T-helper 17 cell (primary cell): ENCODE results near the gene SLC35F3. TPM values are rescaled to one million over a fixed set of nuclear protein-coding genes. Genes with fewer than 3 reads are reported as not detected.

Source experiments
- ATAC-seq: fragments of 150-1000 bp; cut with Tn5 transposase; 2 replicates; pipeline ENCODE4 v1.10.0; 2021; ENCODE audit warnings: mild to moderate bottlenecking, moderate library complexity
- DNase-seq, 3 donors: peaks; one replicate each; pipeline versions ENCODE4 v3.0.0 to v3.0.0-alpha.2; 2020 to 2021
- H3K9me3 ChIP-seq: one replicate; pipeline ENCODE4 v1.7.0; 2013; ENCODE audit warnings: low read length, mild to moderate bottlenecking; ENCODE audit not compliant: control insufficient read depth, poor library complexity, severe bottlenecking
- H3K27ac Mint-ChIP-seq: one replicate; pipeline ENCODE4 v1.8.0; 2022; ENCODE audit warnings: mild to moderate bottlenecking, moderate library complexity, mixed read lengths
- H3K27me3 Mint-ChIP-seq: one replicate; pipeline ENCODE4 v1.8.0; 2022; ENCODE audit warnings: mixed read lengths
- H3K36me3 Mint-ChIP-seq: one replicate; pipeline ENCODE4 v1.8.0; 2022; ENCODE audit warnings: low read depth, mixed read lengths
- H3K4me1 Mint-ChIP-seq: one replicate; pipeline ENCODE4 v1.8.0; 2022; ENCODE audit warnings: mild to moderate bottlenecking, mixed read lengths
- H3K4me3 Mint-ChIP-seq: one replicate; pipeline ENCODE4 v1.8.0; 2022; ENCODE audit warnings: mild to moderate bottlenecking, moderate library complexity, mixed read lengths
- total RNA-seq, 4 donors: library from RNA in 2 of 4; stranded (reverse) in 2 of 4; gene quantifications; one replicate each; pipeline ENCODE4 v1.2.3 and lab custom pipeline; 2022 to 2026

Gene SLC35F3
- total RNA-seq, 2 donors from 2014 or later: 0.10 TPM; not detected in 1

DNA sequence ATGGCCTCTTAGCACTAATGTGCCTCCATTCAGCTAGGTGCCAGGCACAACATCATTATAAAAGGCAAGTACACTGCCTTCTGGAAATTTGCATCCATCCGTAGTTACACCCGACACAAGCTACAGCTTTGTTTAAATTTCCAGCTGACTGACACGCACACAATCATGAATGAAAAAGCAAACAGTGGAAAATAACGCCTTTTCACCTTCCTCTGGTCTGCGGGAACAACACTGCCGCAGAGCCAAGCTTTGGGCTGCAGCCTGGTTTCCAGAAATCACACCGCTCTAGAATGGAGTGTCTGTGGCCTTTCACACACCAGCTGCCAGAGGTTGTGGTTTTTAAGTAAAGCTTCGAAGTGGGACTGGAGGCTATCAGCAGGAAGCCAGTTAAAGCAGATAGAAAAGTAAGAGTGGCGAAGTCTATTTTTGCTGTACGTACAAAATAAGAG is 326.0 kb downstream of the SLC35F3 start:
- H3K4me1 Mint-ChIP-seq: no peaks in the 10 kb centered on the region
- peak overlapping the region; percentile 0 for H3K4me3 Mint-ChIP-seq
- H3K36me3 Mint-ChIP-seq: peaks cover 3% of the 10 kb centered on the region
- no peaks in the 10 kb centered on the region for H3K9me3 ChIP-seq
- H3K27me3 Mint-ChIP-seq: peaks cover 56% of the 10 kb centered on the region
- H3K27ac Mint-ChIP-seq: no peak overlapping the region
- ATAC-seq (no peak), DNase-seq (no peak)

DNA sequence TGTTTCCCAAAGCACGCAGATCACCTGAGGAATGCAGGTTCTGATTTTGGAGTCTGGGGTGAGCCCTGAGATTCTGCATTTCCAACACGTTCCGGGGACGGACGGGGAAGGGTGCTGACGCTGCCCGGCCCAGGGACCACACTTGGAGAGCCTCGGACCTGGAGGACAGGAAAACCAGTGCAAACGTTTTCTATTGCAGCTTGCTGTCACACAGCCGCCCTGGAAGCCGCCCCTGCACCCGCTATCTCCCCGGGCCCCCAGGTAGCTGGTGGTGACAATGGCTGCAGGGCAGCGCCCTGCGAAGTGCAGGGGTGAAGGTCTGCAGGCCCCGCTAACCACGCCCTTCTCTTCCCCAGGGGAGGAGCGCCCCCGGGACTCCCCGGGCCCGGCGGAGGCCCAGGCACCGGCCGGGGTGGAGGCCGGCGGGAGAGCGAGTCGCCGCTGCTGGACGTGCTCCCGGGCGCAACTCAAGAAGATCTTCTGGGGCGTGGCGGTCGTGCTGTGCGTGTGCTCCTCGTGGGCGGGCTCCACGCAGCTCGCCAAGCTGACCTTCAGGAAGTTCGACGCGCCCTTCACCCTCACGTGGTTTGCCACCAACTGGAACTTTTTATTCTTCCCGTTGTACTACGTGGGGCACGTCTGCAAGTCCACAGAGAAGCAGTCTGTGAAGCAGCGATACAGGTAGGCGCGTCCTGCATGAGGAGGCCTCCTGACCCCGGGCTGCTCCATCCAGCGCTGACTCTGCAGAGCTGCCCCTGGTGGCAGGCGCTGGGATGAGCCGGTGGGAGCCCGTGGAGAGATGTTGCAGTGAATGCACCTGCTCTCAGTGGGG is 326.8 kb downstream of the SLC35F3 start:
- DNase-seq: peak in 1 of 3 donors; percentile 10
- peak; percentile 63 for ATAC-seq
- Mint-ChIP-seq H3K36me3 (peaks cover 3% of the 10 kb centered on the region), H3K27me3 (peaks cover 65% of the 10 kb centered on the region), H3K27ac (no peak overlapping the region), H3K4me3 (peak overlapping the region; percentile 0), H3K4me1 (no peaks in the 10 kb centered on the region)
- no peaks in the 10 kb centered on the region for H3K9me3 ChIP-seq

DNA sequence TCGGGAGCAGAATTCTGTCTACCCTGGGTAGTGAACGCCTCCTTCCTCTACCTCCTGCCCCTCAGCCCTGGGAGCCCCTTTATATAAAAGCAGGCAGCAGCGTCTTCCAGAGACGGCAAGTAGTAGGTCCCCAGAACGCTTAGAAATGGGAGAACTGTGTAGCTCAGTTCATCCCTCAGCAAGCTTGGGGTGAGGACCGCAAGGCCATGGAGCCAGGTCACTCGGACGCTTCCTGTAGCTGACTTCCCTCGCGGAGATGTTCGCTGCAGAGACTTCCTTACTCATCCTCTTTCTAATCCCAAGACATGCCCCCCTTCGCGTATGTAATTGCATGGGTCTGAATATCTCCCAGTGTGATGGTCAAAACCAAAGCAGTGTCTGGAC is 327.4 kb downstream of the SLC35F3 start:
- Mint-ChIP-seq H3K27ac (no peak overlapping the region), H3K4me1 (no peaks in the 10 kb centered on the region), H3K4me3 (no peak overlapping the region), H3K27me3 (peaks cover 68% of the 10 kb centered on the region), H3K36me3 (peaks cover 3% of the 10 kb centered on the region)
- DNase-seq: no peak
- ATAC-seq: no peak
- H3K9me3 ChIP-seq: no peaks in the 10 kb centered on the region

DNA sequence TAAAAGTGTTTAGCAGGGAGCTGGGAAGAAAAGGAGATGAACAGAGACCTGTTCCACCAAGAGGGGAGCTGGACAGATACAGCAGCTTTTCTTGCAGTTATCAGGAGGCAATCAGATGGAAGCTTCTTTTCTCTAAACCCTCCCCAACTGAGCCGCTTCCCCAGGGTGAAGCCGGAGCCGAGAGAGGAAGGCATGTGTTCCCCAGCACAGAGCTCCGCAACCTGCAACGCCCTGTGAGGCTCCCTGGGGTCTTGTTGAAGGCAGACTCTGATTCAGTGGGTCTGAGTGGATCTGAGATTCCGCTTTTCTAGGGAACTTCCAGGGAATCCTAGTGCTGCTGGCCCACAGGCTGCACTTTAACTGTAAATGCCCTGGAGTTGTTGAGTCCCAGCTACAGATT is 329.7 kb downstream of the SLC35F3 start:
- no peaks in the 10 kb centered on the region for H3K36me3 Mint-ChIP-seq
- ATAC-seq (no peak), DNase-seq (no peak)
- H3K4me1 Mint-ChIP-seq: peaks cover 2% of the 10 kb centered on the region
- H3K4me3 Mint-ChIP-seq: no peak overlapping the region
- H3K27me3 Mint-ChIP-seq: peaks cover 68% of the 10 kb centered on the region
- H3K27ac Mint-ChIP-seq: no peak overlapping the region
- H3K9me3 ChIP-seq: no peaks in the 10 kb centered on the region

DNA sequence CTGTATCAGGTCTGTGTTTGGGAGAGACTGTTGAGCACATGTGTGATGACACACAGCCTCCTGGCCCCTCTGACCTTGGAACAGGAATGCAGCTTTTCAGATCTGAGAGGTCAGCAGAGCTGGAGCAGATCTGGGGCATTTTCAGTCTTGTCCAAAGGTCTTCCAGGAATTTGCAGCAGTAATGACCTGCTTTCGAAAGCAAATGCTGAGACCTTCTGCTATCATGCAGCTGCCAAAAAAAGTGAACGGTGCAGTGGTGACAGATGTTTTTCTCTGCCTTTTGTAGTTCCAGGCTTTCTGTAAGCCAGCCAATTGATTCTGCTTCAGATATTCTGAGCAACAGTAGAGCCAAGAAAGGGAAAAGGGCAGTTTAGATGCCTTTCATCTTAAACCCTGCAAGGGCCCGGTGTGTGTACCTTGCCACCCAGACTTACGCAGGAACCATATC is 331.0 kb downstream of the SLC35F3 start:
- Mint-ChIP-seq H3K36me3 (no peaks in the 10 kb centered on the region), H3K4me3 (no peak overlapping the region), H3K27ac (no peak overlapping the region), H3K27me3 (peaks cover 68% of the 10 kb centered on the region), H3K4me1 (peaks cover 2% of the 10 kb centered on the region)
- ATAC-seq: no peak
- no peak for DNase-seq
- H3K9me3 ChIP-seq: no peaks in the 10 kb centered on the region

DNA sequence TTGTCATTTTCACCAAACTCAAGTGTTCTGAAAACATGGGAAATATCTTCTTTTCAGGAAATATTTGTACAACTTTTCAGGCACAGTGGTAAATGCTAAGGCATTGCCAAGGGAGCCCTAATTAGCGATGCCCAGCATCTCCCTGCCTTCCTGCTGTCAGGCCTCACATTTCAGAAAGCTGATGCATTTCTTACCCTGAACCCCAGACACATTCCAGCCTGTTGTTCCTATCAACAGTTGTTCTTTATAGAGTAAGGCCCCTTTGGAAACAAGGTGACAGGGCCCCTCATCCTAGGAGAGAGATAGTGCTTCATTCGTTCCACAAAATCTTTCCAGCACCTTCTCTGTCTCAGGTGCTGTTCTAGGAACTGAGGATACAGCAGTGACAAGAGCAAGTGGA is 332.9 kb downstream of the SLC35F3 start:
- Mint-ChIP-seq H3K4me3 (no peak overlapping the region), H3K27ac (no peak overlapping the region), H3K36me3 (no peaks in the 10 kb centered on the region), H3K4me1 (peaks cover 2% of the 10 kb centered on the region), H3K27me3 (peaks cover 71% of the 10 kb centered on the region)
- no peak for ATAC-seq
- DNase-seq: no peak
- H3K9me3 ChIP-seq: no peaks in the 10 kb centered on the region

DNA sequence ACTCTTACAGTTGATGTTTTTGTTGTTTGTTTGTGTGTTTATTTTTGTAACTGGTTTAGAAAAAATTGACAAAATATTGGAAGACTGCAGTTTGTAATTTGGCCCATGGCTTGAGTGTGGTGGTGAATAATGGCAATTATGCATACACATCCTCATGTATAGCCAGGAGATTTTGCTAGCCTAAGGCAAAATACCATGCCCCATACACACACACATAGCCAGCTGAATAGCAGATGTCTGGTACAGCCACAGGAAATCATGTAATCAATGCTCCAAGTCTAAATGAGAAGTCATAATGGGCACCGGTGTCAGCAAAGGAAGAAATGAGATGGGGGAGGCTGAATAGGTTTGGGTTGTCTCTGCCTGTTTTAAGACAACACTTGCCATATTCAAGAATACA is 333.6 kb downstream of the SLC35F3 start:
- DNase-seq: no peak

DNA sequence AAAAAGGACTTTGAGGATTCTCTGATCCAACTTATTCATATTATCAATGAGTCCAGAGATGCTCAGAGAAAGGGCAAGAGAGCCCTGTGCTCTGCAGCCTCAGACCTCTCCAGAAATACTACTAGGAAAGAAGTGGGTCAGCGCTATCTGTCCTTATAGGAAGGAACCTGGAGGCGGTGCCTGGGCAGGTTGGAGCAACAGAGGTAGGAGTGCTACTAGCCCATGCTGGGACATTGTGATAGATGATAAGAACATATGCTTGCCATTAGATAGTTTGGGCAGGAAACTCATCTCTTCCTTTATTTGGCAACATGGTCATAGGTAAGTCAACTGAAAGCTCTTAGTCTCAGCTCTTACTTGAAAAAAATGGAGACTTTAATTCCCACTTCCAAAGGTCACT is 335.0 kb downstream of the SLC35F3 start:
- H3K9me3 ChIP-seq: no peaks in the 10 kb centered on the region
- ATAC-seq (no peak), DNase-seq (no peak)
- Mint-ChIP-seq H3K4me1 (peaks cover 2% of the 10 kb centered on the region), H3K27ac (no peak overlapping the region), H3K4me3 (no peak overlapping the region), H3K27me3 (peaks cover 61% of the 10 kb centered on the region), H3K36me3 (no peaks in the 10 kb centered on the region)

More for the DNA sequence above, 333.6 kb downstream of the SLC35F3 start:
- H3K4me1 Mint-ChIP-seq: peaks cover 2% of the 10 kb centered on the region
- no peak overlapping the region for H3K4me3 Mint-ChIP-seq
- no peaks in the 10 kb centered on the region for H3K9me3 ChIP-seq
- no peaks in the 10 kb centered on the region for H3K36me3 Mint-ChIP-seq
- no peak overlapping the region for H3K27ac Mint-ChIP-seq
- no peak for ATAC-seq
- H3K27me3 Mint-ChIP-seq: peaks cover 72% of the 10 kb centered on the region

DNA sequence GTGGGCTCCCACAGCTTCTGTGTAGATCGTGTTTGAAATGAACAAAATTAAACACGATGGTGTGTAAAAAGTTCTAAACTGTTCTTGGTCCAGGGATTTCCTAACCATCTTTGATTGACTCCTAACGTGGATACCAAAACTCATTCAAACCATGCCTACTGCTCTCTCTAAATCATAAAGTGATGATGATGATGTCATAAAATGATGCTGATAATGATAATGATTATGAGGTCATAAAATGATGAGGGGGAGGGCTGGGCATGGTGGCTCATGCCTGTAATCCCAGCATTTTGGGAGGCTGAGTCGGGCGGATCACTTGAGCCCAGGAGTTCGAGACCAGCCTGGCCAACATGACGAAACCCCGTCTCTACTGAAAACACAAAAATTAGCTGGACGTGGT is 335.5 kb downstream of the SLC35F3 start:
- Mint-ChIP-seq H3K27ac (no peak overlapping the region), H3K4me3 (no peak overlapping the region), H3K27me3 (peaks cover 60% of the 10 kb centered on the region), H3K4me1 (peaks cover 2% of the 10 kb centered on the region), H3K36me3 (no peaks in the 10 kb centered on the region)
- DNase-seq (no peak), ATAC-seq (no peak)
- H3K9me3 ChIP-seq: no peaks in the 10 kb centered on the region

DNA sequence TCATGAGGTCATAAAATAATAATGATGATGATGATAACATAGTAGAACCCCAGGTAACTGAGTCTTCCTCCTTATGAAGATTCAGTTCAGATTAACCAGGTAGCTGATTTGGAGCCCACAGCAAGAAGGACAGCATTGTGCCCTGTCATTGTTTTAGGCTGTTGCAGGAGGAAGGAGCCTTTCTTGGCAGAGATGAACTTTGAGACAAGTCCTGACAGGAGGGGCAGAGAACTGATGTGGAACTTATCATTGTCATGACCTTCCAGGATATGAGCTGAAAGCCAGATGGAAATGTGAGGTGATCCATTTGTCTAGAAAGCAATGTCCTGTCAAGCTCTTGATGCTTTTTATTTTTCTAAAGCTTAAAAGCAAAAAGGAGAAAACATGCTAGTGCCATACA is 336.2 kb downstream of the SLC35F3 start:
- Mint-ChIP-seq H3K36me3 (no peaks in the 10 kb centered on the region), H3K27me3 (peaks cover 62% of the 10 kb centered on the region), H3K27ac (no peak overlapping the region), H3K4me1 (peaks cover 2% of the 10 kb centered on the region), H3K4me3 (no peak overlapping the region)
- ATAC-seq (no peak), DNase-seq (no peak)
- no peaks in the 10 kb centered on the region for H3K9me3 ChIP-seq

DNA sequence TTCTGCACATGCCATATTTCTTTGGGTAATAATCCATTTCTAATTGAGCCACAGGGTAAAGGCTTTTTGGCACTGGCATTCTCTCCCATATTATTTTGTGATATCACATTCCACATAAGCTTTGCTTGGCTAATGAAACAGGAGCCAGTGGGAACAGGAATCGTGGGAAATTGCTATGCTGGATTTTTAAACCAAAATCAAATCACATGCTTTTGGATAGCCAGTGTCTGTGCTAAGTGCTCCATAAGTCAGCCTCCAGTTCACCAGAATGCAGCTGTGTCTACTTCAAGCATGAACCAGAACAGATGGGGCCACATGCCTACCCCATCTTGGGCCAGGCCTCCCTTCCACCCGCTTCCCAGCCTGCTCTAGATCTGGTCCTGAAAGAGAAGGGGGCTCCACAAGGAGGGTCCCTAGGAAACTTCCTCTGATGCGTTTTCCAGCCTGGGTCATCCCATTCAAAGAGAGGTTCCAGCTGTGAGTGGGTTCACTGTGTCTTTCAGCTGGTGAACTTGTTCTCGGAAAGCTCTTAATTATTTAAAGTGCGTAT is 337.5 kb downstream of the SLC35F3 start:
- Mint-ChIP-seq H3K27ac (no peak overlapping the region), H3K36me3 (no peaks in the 10 kb centered on the region), H3K27me3 (peaks cover 60% of the 10 kb centered on the region), H3K4me3 (no peak overlapping the region), H3K4me1 (peaks cover 2% of the 10 kb centered on the region)
- H3K9me3 ChIP-seq: no peaks in the 10 kb centered on the region
- ATAC-seq (no peak), DNase-seq (no peak)

DNA sequence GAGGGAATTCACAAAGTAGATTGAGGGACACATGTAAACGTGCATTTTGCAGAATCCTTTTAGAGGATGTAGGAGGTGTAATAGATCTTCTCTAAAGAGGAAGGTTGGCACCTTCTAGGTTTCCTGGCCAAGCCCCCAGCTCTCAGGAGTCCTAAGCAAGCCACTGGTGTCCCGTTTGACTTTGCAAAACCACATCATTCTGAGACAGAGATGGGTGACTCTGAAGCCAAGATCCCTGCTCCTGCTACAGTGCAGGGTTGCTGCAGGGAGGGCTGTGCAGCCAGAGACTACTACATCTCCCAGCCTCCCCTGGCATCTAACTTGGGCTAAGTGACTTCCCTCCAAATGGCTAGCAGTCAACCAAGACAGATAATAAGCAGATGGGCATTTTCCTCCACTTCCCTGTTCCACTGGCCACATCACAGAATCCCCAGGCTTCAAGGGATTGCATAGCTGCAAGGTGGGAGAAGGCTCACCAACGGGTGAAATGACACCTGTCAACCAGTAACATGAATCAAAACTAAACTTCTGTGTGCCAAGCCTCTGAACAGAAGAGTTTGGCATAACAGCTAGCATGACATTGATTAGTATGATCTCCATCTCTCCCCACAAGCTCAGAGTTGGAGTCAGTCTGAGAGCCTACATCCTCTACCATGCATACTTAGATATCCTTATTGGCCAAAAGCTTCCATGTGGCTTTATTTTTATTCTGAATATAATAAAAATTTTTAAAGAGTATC is 339.2 kb downstream of the SLC35F3 start:
- Mint-ChIP-seq H3K27ac (no peak overlapping the region), H3K4me1 (no peaks in the 10 kb centered on the region), H3K4me3 (no peak overlapping the region), H3K27me3 (peaks cover 47% of the 10 kb centered on the region), H3K36me3 (peaks cover 2% of the 10 kb centered on the region)
- DNase-seq (no peak), ATAC-seq (no peak)
- H3K9me3 ChIP-seq: no peaks in the 10 kb centered on the region

DNA sequence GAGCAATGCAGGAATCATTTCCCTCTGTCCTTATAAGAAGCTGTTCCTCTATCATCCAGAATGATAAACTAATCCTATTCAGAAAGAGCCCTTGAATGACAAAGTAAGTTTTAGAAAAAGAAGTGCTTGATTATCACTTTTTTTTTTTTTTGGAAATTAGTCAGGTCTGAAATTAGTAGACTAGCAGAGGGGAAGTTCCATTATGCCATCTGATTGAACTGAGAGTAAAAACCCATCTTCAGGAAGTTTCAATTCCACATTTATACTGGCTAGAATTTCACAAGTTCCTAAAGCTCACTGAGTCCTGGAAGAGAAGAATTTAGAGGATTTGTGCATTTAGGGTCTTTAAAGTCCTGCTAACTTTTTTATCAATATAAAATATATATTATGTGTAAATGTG is 340.0 kb downstream of the SLC35F3 start:
- H3K27ac Mint-ChIP-seq: no peak overlapping the region
- DNase-seq (no peak), ATAC-seq (no peak)
- peaks cover 2% of the 10 kb centered on the region for H3K36me3 Mint-ChIP-seq
- H3K27me3 Mint-ChIP-seq: peaks cover 45% of the 10 kb centered on the region
- H3K9me3 ChIP-seq: no peaks in the 10 kb centered on the region
- no peak overlapping the region for H3K4me3 Mint-ChIP-seq
- no peaks in the 10 kb centered on the region for H3K4me1 Mint-ChIP-seq
